ENCODE data around the gene LMF1.

GRCh38 chr16:920051-920681, 50.6 kb downstream of the LMF1 start:
- TF ChIP-seq CTCF (conservative IDR thresholded peaks at IDR 0.05 in 1 of 2, IDR thresholded peaks at IDR 0.05 in 1 of 2; ENCODE audit: extremely low read depth in 1 of 2, insufficient read depth in 1 of 2, low read depth in 1 of 2, low read length in 2 of 2): no peak
- no peak for TF ChIP-seq EZH2 (IDR thresholded peaks at IDR 0.05; ENCODE audit: borderline replicate concordance, low read length)

All from mammary epithelial cell (primary cell).